HCT116 (cell line): ENCODE data around the gene TTC6. TPM values are rescaled to one million over a fixed set of nuclear protein-coding genes. Genes with fewer than 3 reads are reported as not detected.
A peak's percentile ranks its signal among the peaks of the same experiment; 100 is the strongest.

Source experiments
- ATAC-seq: fragments of 200-7000 bp; cut with Tn5 transposase; 2 replicates; pipeline ENCODE4 v1.9.1; 2020; ENCODE audit warnings: mild to moderate bottlenecking, moderate library complexity
- BruUV-seq: library from RNA; stranded (reverse); fragments of 400-500 nt; replicated peaks from 2 replicates; lab custom pipeline; 2021; lab: Mats Ljungman, UMichigan
- CTCF ChIA-PET: fragments of 300-600 bp; sonication (Branson Sonifier 250); formaldehyde crosslinking; loops from one replicate; lab custom pipeline; 2021; ENCODE audit warnings: antibody characterized with exemption; lab: Charles Lee
- POLR2A ChIA-PET: fragments of 300-600, 350-600 bp; sonication (Branson Sonifier 250); formaldehyde crosslinking; loops from one replicate; lab custom pipeline; 2021; ENCODE audit warnings: antibody characterized with exemption; lab: Charles Lee
- RAD21 ChIA-PET, 2 experiments: fragments of 300-600 bp; sonication (Branson Sonifier 250); formaldehyde crosslinking; loops; one replicate each; lab custom pipeline; 2023; ENCODE audit warnings: low total read pairs in 2 of 2; ENCODE audit not compliant: uncharacterized antibody in 2 of 2, unreplicated experiment in 2 of 2, low non-redundant PET in 1 of 2; lab: Charles Lee
- DNase-seq: peaks from one replicate; pipeline ENCODE4 v3.0.0-alpha.2; 2010; ENCODE audit warnings: low read depth, low spot score
- H2AFZ ChIP-seq: fragments of 200-600 bp; shearing (Covaris generic), sonication (generic); 2 replicates; pipeline ENCODE4 v1.6.1; 2017; ENCODE audit warnings: low read depth, mixed run types, mixed read lengths, antibody characterized with exemption, low read length; ENCODE audit not compliant: poor library complexity, severe bottlenecking
- H3K27ac ChIP-seq: 2 replicates; pipeline ENCODE4 v1.5.1; 2012; ENCODE audit warnings: low read depth, low read length
- H3K27me3 ChIP-seq: fragments of 200-600 bp; sonication (generic); 2 replicates; pipeline ENCODE4 v1.6.1; 2016; ENCODE audit warnings: mixed run types, low read length, mixed read lengths; ENCODE audit not compliant: insufficient read depth
- H3K36me3 ChIP-seq, 2 experiments: fragments of 200-500 bp in 1 of 2; fragments of 200-600 bp in 1 of 2; sonication (Bioruptor generic) in 1 of 2; sonication (generic) in 1 of 2; 2 replicates each; pipeline versions ENCODE4 v1.5.1 to v1.6.1; 2014 to 2016; ENCODE audit warnings: low read length in 2 of 2, inconsistent platforms in 1 of 2, mixed read lengths in 1 of 2, mixed run types in 1 of 2; ENCODE audit not compliant: insufficient read depth in 2 of 2, control insufficient read depth in 1 of 2
- H3K4me1 ChIP-seq, 2 experiments: fragments of 200-600 bp in 1 of 2; sonication (generic) in 1 of 2; 2 replicates each; pipeline versions ENCODE4 v1.5.1 to v1.6.1; 2012 to 2017; ENCODE audit warnings: low read length in 2 of 2, inconsistent platforms in 1 of 2, mild to moderate bottlenecking in 1 of 2, mixed read lengths in 1 of 2, mixed run types in 1 of 2, moderate library complexity in 1 of 2; ENCODE audit not compliant: insufficient read depth in 2 of 2, control insufficient read depth in 1 of 2
- H3K4me2 ChIP-seq: fragments of 200-600 bp; sonication (generic); 2 replicates; pipeline ENCODE4 v1.6.1; 2017; ENCODE audit warnings: mixed run types, low read length, mixed read lengths
- H3K4me3 ChIP-seq, 2 experiments: fragments of 200-600 bp in 1 of 2; sonication (generic) in 1 of 2; replicated peaks in 1 of 2; 2 replicates each; pipeline ENCODE4 v1.5.1; 2011 to 2016; ENCODE audit warnings: low read length in 2 of 2, control low read depth in 1 of 2, low read depth in 1 of 2, mild to moderate bottlenecking in 1 of 2, mixed read lengths in 1 of 2, mixed run types in 1 of 2
- H3K79me2 ChIP-seq: fragments of 200-600 bp; sonication (generic); 2 replicates; pipeline ENCODE4 v1.6.1; 2017; ENCODE audit warnings: mild to moderate bottlenecking, mixed run types, low read length, moderate library complexity, mixed read lengths; ENCODE audit not compliant: insufficient read depth
- H3K9ac ChIP-seq: fragments of 200-600 bp; sonication (generic); 2 replicates; pipeline ENCODE4 v1.6.1; 2016; ENCODE audit warnings: low read length, mixed read lengths
- H3K9me2 ChIP-seq: fragments of 200-600 bp; sonication (generic), shearing (Covaris generic); 2 replicates; pipeline ENCODE4 v1.6.1; 2017; ENCODE audit warnings: mixed run types, mild to moderate bottlenecking, moderate library complexity; ENCODE audit not compliant: insufficient read depth
- H3K9me3 ChIP-seq, 2 experiments: fragments of 200-500 bp in 1 of 2; fragments of 200-600 bp in 1 of 2; sonication (Bioruptor generic) in 1 of 2; sonication (generic) in 1 of 2; 2 replicates each; pipeline ENCODE4 v1.6.1; 2014 to 2017; ENCODE audit warnings: low read length in 2 of 2, mixed read lengths in 2 of 2, inconsistent platforms in 1 of 2, low read depth in 1 of 2, mild to moderate bottlenecking in 1 of 2, mixed run types in 1 of 2, moderate library complexity in 1 of 2; ENCODE audit not compliant: control insufficient read depth in 1 of 2, insufficient read depth in 1 of 2
- H4K20me1 ChIP-seq: fragments of 200-600 bp; sonication (generic), shearing (Covaris generic); 2 replicates; pipeline ENCODE4 v1.6.1; 2017; ENCODE audit warnings: mixed run types, mild to moderate bottlenecking, moderate library complexity; ENCODE audit not compliant: insufficient read depth
- CBX3 ChIP-seq: IDR thresholded peaks from 2 replicates; pipeline ENCODE4 v1.6.1; 2012; ENCODE audit warnings: low read depth
- CEBPB ChIP-seq: IDR thresholded peaks from 2 replicates; pipeline ENCODE4 v1.6.1; 2012; ENCODE audit warnings: low read depth
- EGR1 ChIP-seq: IDR thresholded peaks from 2 replicates; pipeline ENCODE4 v1.6.1; 2012; ENCODE audit warnings: low read depth
- EZH2 ChIP-seq: fragments of 200-600 bp; sonication (generic); IDR thresholded peaks from 2 replicates; pipeline ENCODE4 v1.6.1; 2017; ENCODE audit warnings: antibody characterized with exemption, mixed run types
- MAX ChIP-seq: IDR thresholded peaks from 2 replicates; pipeline ENCODE4 v1.6.1; 2012
- POLR2A ChIP-seq: IDR thresholded peaks from 2 replicates; pipeline ENCODE4 v1.7.0; 2011; ENCODE audit warnings: borderline replicate concordance; ENCODE audit not compliant: insufficient read depth, insufficient read length; ENCODE audit errors: extremely low read depth
- RAD21 ChIP-seq: IDR thresholded peaks from 2 replicates; pipeline ENCODE4 v1.6.1; 2012; ENCODE audit warnings: low read depth, mild to moderate bottlenecking
- REST ChIP-seq: IDR thresholded peaks from 2 replicates; pipeline ENCODE4 v1.6.1; 2012; ENCODE audit warnings: low read depth
- SP1 ChIP-seq: IDR thresholded peaks from 2 replicates; pipeline ENCODE4 v1.6.1; 2012; ENCODE audit warnings: low read depth
- YY1 ChIP-seq: IDR thresholded peaks from 2 replicates; pipeline ENCODE4 v1.6.1; 2011; ENCODE audit warnings: low read length, low read depth, moderate library complexity, mild to moderate bottlenecking; ENCODE audit not compliant: insufficient replicate concordance; ENCODE audit errors: extremely low read depth
- ZBTB33 ChIP-seq: IDR thresholded peaks from 2 replicates; pipeline ENCODE4 v1.6.1; 2011; ENCODE audit warnings: mild to moderate bottlenecking, low read length, moderate library complexity; ENCODE audit not compliant: insufficient replicate concordance; ENCODE audit errors: extremely low read depth
- ZFX ChIP-seq: fragments of 450-650 bp; IDR thresholded peaks from 2 replicates; pipeline ENCODE4 v1.6.1; 2017
- intact Hi-C: fragments of 100-400 bp; cut with micrococcal nuclease; formaldehyde crosslinking; loops from 2 replicates; pipeline ENCODE4 v1.10.0; 2022
- total RNA-seq: library from RNA; stranded (reverse); gene quantifications from one replicate; pipeline ENCODE4 v1.2.1, GENCODE V29; 2021; ENCODE audit not compliant: unreplicated experiment

TTC6 gene
- total RNA-seq, 1 experiment from 2014 or later: 0.10 TPM

- ATAC-seq (no peak), DNase-seq (no peak)
- H3K27ac ChIP-seq: no peak overlapping the region
- H3K79me2 ChIP-seq: no peaks in the 10 kb centered on the region
- H3K27me3 ChIP-seq: no peaks in the 10 kb centered on the region
- peaks cover 0 to 12% of the 10 kb centered on the region in 2 experiments for H3K4me1 ChIP-seq
- ChIA-PET POLR2A (no interaction called here), RAD21 (no interaction called here), CTCF (no interaction called here)
- H3K9me3 ChIP-seq: no peaks in the 10 kb centered on the region
- no peaks in the 10 kb centered on the region for H3K9me2 ChIP-seq
- H4K20me1 ChIP-seq: no peaks in the 10 kb centered on the region
- BruUV-seq: no TSS peak
- H3K36me3 ChIP-seq: no peaks in the 10 kb centered on the region
- no peak overlapping the region for H2AFZ ChIP-seq
- H3K4me2 ChIP-seq: peak overlapping the region; percentile 60
- intact Hi-C loops: no loop called here
- H3K9ac ChIP-seq: no peak overlapping the region
- H3K4me3 ChIP-seq: peak overlapping the region in 1 of 2 experiments; percentile 46; a peak in 3 of 4 replicates
- TF ChIP-seq ZBTB33 (no peak), YY1 (no peak)
Measured at GRCh38 chr14:37588667-37588955, 6.8 kb upstream of the TTC6 start.

GRCh38 chr14:37588956-37589714, 6.3 kb upstream of the TTC6 start:
- Histone ChIP-seq H3K27me3 (no peaks in the 10 kb centered on the region), H3K9me2 (no peaks in the 10 kb centered on the region), H3K36me3 (no peaks in the 10 kb centered on the region), H4K20me1 (no peaks in the 10 kb centered on the region), H3K27ac (no peak overlapping the region), H3K9me3 (no peaks in the 10 kb centered on the region), H3K9ac (no peak overlapping the region), H3K4me3 (no peak overlapping the region), H3K4me1 (peaks cover 0 to 9% of the 10 kb centered on the region in 2 experiments)
- ATAC-seq: no peak
- CTCF ChIA-PET: no interaction called here
- no TSS peak for BruUV-seq
- TF ChIP-seq CEBPB (no peak), REST (no peak), EZH2 (no peak), ZFX (no peak), CBX3 (no peak), POLR2A (no peak), RAD21 (no peak), SP1 (no peak), MAX (no peak), EGR1 (no peak)
- TF ChIP-seq, all 23 proteins: peak for 0
- ChIA-PET POLR2A (no interaction called here), RAD21 (interaction anchor here in 1 of 2 experiments (0.6 kb wide), 1 partner anchor 285 kb away, joined by 3 read pairs; no protein-coding TSS in a partner anchor)
- DNase-seq: no peak
- no peak overlapping the region for H2AFZ ChIP-seq
- intact Hi-C loops: no loop called here
- no peaks in the 10 kb centered on the region for H3K79me2 ChIP-seq
- peak overlapping the region; percentile 60; the same call in 1 of the 2 replicates for H3K4me2 ChIP-seq
